Caco-2 (cell line): ENCODE results near the gene CACNA2D2. TPM values are rescaled to one million over a fixed set of nuclear protein-coding genes. Genes with fewer than 3 reads are reported as not detected.

Experiments
- BruUV-seq: library from RNA; stranded (reverse); fragments of 400-500 nt; replicated peaks from 2 replicates; lab custom pipeline; 2021; lab: Mats Ljungman, UMichigan
- CTCF ChIA-PET: fragments of 300-600 bp; sonication (Branson Sonifier 250); formaldehyde crosslinking; loops from one replicate; lab custom pipeline; 2022; ENCODE audit warnings: antibody characterized with exemption; lab: Charles Lee
- POLR2A ChIA-PET: fragments of 300-600 bp; sonication (Branson Sonifier 250); formaldehyde crosslinking; loops from one replicate; lab custom pipeline; 2022; ENCODE audit warnings: antibody characterized with exemption; lab: Charles Lee
- DNase-seq, 2 experiments: peaks; one replicate each; pipeline versions ENCODE4 v3.0.0 to v3.0.0-alpha.2; 2020 to 2022
- H3K27me3 ChIP-seq: replicated peaks from 2 replicates; pipeline ENCODE4 v1.6.0; 2011; ENCODE audit warnings: low read length; ENCODE audit not compliant: control insufficient read depth, insufficient read depth
- H3K36me3 ChIP-seq: 2 replicates; pipeline ENCODE4 v1.5.1; 2011; ENCODE audit warnings: low read length; ENCODE audit not compliant: control insufficient read depth, insufficient read depth
- H3K4me1 ChIP-seq: fragments of 250-450 bp; sonication (Bioruptor Pico); 2 replicates; pipeline ENCODE4 v1.5.1; 2020; ENCODE audit warnings: mild to moderate bottlenecking
- H3K4me3 ChIP-seq: 2 replicates; pipeline ENCODE4 v1.5.1; 2011; ENCODE audit warnings: low read depth, mild to moderate bottlenecking, control low read depth, low read length
- H3K9me3 ChIP-seq: fragments of 250-450 bp; sonication (Bioruptor Pico); 2 replicates; pipeline ENCODE4 v1.5.1; 2020; ENCODE audit warnings: mild to moderate bottlenecking, moderate library complexity
- H3K27ac Mint-ChIP-seq: one replicate; pipeline ENCODE4 v1.8.0; 2022; ENCODE audit warnings: mixed read lengths; ENCODE audit not compliant: unreplicated experiment
- H3K27me3 Mint-ChIP-seq: one replicate; pipeline ENCODE4 v1.8.0; 2022; ENCODE audit warnings: mixed read lengths; ENCODE audit not compliant: insufficient read depth, unreplicated experiment
- H3K36me3 Mint-ChIP-seq: one replicate; pipeline ENCODE4 v1.8.0; 2022; ENCODE audit warnings: mild to moderate bottlenecking, mixed read lengths; ENCODE audit not compliant: insufficient read depth, unreplicated experiment
- H3K4me1 Mint-ChIP-seq: one replicate; pipeline ENCODE4 v1.8.0; 2022; ENCODE audit warnings: low read depth, mixed read lengths; ENCODE audit not compliant: unreplicated experiment
- H3K4me3 Mint-ChIP-seq: one replicate; pipeline ENCODE4 v1.8.0; 2022; ENCODE audit warnings: mild to moderate bottlenecking, moderate library complexity, mixed read lengths; ENCODE audit not compliant: unreplicated experiment
- H3K9me3 Mint-ChIP-seq: one replicate; pipeline ENCODE4 v1.8.0; 2022; ENCODE audit warnings: mixed read lengths; ENCODE audit not compliant: unreplicated experiment
- CTCF ChIP-seq, 2 experiments: fragments of 200-600 bp in 1 of 2; IDR thresholded peaks; 1 replicate in 1 of 2; 2 replicates in 1 of 2; pipeline versions ENCODE4 v1.5.1 to v1.8.0; 2011 to 2022; ENCODE audit warnings: antibody characterized with exemption in 1 of 2, control low read depth in 1 of 2, inconsistent platforms in 1 of 2, low read depth in 1 of 2, low read length in 1 of 2, mild to moderate bottlenecking in 1 of 2, moderate library complexity in 1 of 2; ENCODE audit not compliant: insufficient read depth in 1 of 2, severe bottlenecking in 1 of 2, unreplicated experiment in 1 of 2
- intact Hi-C: fragments of 100-400 bp; cut with micrococcal nuclease; formaldehyde crosslinking; loops from one replicate; pipeline ENCODE4 v1.10.0; 2022; ENCODE audit not compliant: unreplicated experiment
- total RNA-seq: library from RNA; stranded (reverse); gene quantifications from 2 replicates; pipeline ENCODE4 v1.2.3, GENCODE V29; 2022

CACNA2D2 gene
- total RNA-seq, 1 experiment from 2014 or later: 0.25 TPM

- CTCF ChIA-PET: no interaction called here
Measured at GRCh38 chr3:50405249-50405648, 98.2 kb downstream of the CACNA2D2 start.

DNA sequence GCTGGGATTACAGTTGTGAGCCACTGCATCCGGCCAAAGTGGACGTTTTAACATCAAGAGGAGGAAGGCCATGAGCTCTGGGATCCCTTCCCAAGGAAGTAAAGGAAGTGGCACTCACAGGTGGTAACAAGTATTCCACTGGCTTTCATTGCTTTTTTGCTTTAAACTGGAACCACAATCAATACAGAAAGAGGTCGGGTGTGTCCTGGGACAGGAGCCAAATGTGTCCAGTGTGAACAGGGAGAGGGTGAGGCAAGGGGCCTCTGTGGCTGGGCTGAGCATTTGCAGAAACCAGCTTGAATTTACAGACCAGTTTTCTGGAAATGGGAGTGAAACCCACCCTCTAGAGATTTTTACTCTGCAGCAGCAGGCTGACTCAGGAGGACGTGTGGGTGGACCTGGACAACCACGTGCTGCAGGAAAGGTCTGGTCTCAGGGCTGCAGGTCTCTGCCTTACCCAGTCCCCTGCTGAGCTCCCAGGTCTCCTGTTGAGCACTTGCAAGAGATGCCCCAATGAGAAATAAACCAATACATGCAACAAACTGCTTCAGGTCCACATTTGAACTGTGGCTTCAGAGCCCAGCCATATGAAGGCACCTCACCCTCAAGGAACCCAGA lies 101.3 kb downstream of the CACNA2D2 start:
- Mint-ChIP-seq H3K4me3 (no peak overlapping the region), H3K27me3 (peaks cover 11% of the 10 kb centered on the region), H3K9me3 (no peaks in the 10 kb centered on the region), H3K27ac (no peak overlapping the region), H3K4me1 (no peaks in the 10 kb centered on the region), H3K36me3 (no peaks in the 10 kb centered on the region)
- TF ChIP-seq CTCF (IDR thresholded peaks at IDR 0.05; ENCODE audit: insufficient read depth in 1 of 2, low read depth in 1 of 2, low read length in 1 of 2, severe bottlenecking in 1 of 2, unreplicated experiment in 1 of 2): no peak
- no peaks in the 10 kb centered on the region for H3K36me3 ChIP-seq
- no peak overlapping the region for H3K4me3 ChIP-seq
- intact Hi-C loops: no loop called here
- no peaks in the 10 kb centered on the region for H3K4me1 ChIP-seq
- H3K27me3 ChIP-seq: no peaks in the 10 kb centered on the region
- DNase-seq: no peak
- CTCF ChIA-PET: interaction anchor here (0.6 kb wide), 1 partner anchor 788 kb away, joined by 5 read pairs; no protein-coding TSS in a partner anchor
- no peaks in the 10 kb centered on the region for H3K9me3 ChIP-seq
- no TSS peak for BruUV-seq
- POLR2A ChIA-PET: no interaction called here

More at GRCh38 chr3:50405249-50405648, 98.2 kb downstream of the CACNA2D2 start:
- BruUV-seq: no TSS peak
- no peaks in the 10 kb centered on the region for H3K4me1 ChIP-seq
- H3K27ac Mint-ChIP-seq: no peak overlapping the region
- H3K4me1 Mint-ChIP-seq: no peaks in the 10 kb centered on the region
- H3K27me3 Mint-ChIP-seq: peaks cover 10% of the 10 kb centered on the region
- no peaks in the 10 kb centered on the region for H3K9me3 ChIP-seq
- no peaks in the 10 kb centered on the region for H3K9me3 Mint-ChIP-seq
- no peaks in the 10 kb centered on the region for H3K36me3 ChIP-seq
- no peak overlapping the region for H3K4me3 Mint-ChIP-seq
- intact Hi-C loops: no loop called here
- peak in 1 of 2 experiments; percentile 56 for DNase-seq
- no peaks in the 10 kb centered on the region for H3K36me3 Mint-ChIP-seq
- H3K4me3 ChIP-seq: no peak overlapping the region
- POLR2A ChIA-PET: no interaction called here
- no peak for TF ChIP-seq CTCF (IDR thresholded peaks at IDR 0.05; ENCODE audit: insufficient read depth in 1 of 2, low read depth in 1 of 2, low read length in 1 of 2, severe bottlenecking in 1 of 2, unreplicated experiment in 1 of 2)
- H3K27me3 ChIP-seq: no peaks in the 10 kb centered on the region

- Mint-ChIP-seq H3K4me3 (no peak overlapping the region), H3K27me3 (peaks cover 3% of the 10 kb centered on the region), H3K27ac (no peak overlapping the region), H3K9me3 (no peaks in the 10 kb centered on the region), H3K36me3 (no peaks in the 10 kb centered on the region), H3K4me1 (no peaks in the 10 kb centered on the region)
- no peak for TF ChIP-seq CTCF (IDR thresholded peaks at IDR 0.05; ENCODE audit: insufficient read depth in 1 of 2, low read depth in 1 of 2, low read length in 1 of 2, severe bottlenecking in 1 of 2, unreplicated experiment in 1 of 2)
- no peak for DNase-seq
- no peaks in the 10 kb centered on the region for H3K36me3 ChIP-seq
- no peaks in the 10 kb centered on the region for H3K27me3 ChIP-seq
- intact Hi-C loops: no loop called here
- H3K9me3 ChIP-seq: no peaks in the 10 kb centered on the region
- POLR2A ChIA-PET: no interaction called here
- H3K4me1 ChIP-seq: no peaks in the 10 kb centered on the region
- CTCF ChIA-PET: no interaction called here
- no peak overlapping the region for H3K4me3 ChIP-seq
- no TSS peak for BruUV-seq
Measured at GRCh38 chr3:50396502-50396901, 106.9 kb downstream of the CACNA2D2 start.
